HG03571 (cell line): ENCODE data around the gene MAD1L1.

Experiments used
- ATAC-seq: cut with Tn5 transposase; IDR thresholded peaks from one replicate; pipeline ENCODE4 v1.9.1; 2021; ENCODE audit not compliant: unreplicated experiment

MAD1L1 gene

GRCh38 chr7:1857487-1858421 lies 375.0 kb downstream of the MAD1L1 start:
- ATAC-seq = no peak

GRCh38 chr7:1856888-1857441 lies 375.8 kb downstream of the MAD1L1 start:
- no peak for ATAC-seq

- ATAC-seq = no peak
Observed at GRCh38 chr7:1856161-1856887, 376.4 kb downstream of the MAD1L1 start.

- ATAC-seq = no peak
Observed at GRCh38 chr7:1855725-1856160, 377.0 kb downstream of the MAD1L1 start.

GRCh38 chr7:1854866-1855724 lies 377.6 kb downstream of the MAD1L1 start:
- ATAC-seq = no peak

GRCh38 chr7:1853986-1854865 lies 378.5 kb downstream of the MAD1L1 start:
- ATAC-seq = no peak

GRCh38 chr7:1853431-1853985 lies 379.2 kb downstream of the MAD1L1 start:
- ATAC-seq = no peak

GRCh38 chr7:1852517-1853430 lies 380.0 kb downstream of the MAD1L1 start:
- ATAC-seq = no peak

- ATAC-seq = no peak
Observed at GRCh38 chr7:1851721-1852516, 380.8 kb downstream of the MAD1L1 start.

GRCh38 chr7:1850976-1851571 lies 381.7 kb downstream of the MAD1L1 start:
- ATAC-seq = no peak

GRCh38 chr7:1850111-1850975 lies 382.4 kb downstream of the MAD1L1 start:
- ATAC-seq = no peak

- no peak for ATAC-seq
Observed at GRCh38 chr7:1849351-1850041, 383.2 kb downstream of the MAD1L1 start.

- ATAC-seq = no peak
Observed at GRCh38 chr7:1848911-1849311, 383.8 kb downstream of the MAD1L1 start.

GRCh38 chr7:1848013-1848640 lies 384.6 kb downstream of the MAD1L1 start:
- ATAC-seq = no peak
